Keratinocyte (primary cell): ENCODE data around the gene HOXB9. TPM values are rescaled to one million over a fixed set of nuclear protein-coding genes. Genes with fewer than 3 reads are reported as not detected.

Experiments used
- DNase-seq: peaks from one replicate; pipeline ENCODE4 v3.0.0-alpha.2; 2011; ENCODE audit warnings: low read depth, missing footprints, low spot score
- FAIRE-seq: peaks from 2 replicates; lab custom pipeline; 2011; peaks lifted over from hg19 to GRCh38; lab: Jason Lieb, UNC
- H2AFZ ChIP-seq: 2 replicates; pipeline ENCODE4 v1.6.0; 2012; ENCODE audit warnings: low read length, control low read depth, inconsistent platforms; ENCODE audit not compliant: control insufficient read depth
- H3K27ac ChIP-seq: 2 replicates; pipeline ENCODE4 v1.5.1; 2011; ENCODE audit warnings: low read length; ENCODE audit not compliant: control insufficient read depth, insufficient read depth
- H3K27me3 ChIP-seq: 3 replicates; pipeline ENCODE4 v1.6.0; 2011; ENCODE audit warnings: low read length; ENCODE audit not compliant: control insufficient read depth, insufficient read depth; ENCODE audit errors: extremely low read depth
- H3K36me3 ChIP-seq, 2 experiments: 2 replicates in 1 of 2; 3 replicates in 1 of 2; pipeline ENCODE4 v1.5.1; 2011; ENCODE audit warnings: low read length in 2 of 2, mild to moderate bottlenecking in 1 of 2; ENCODE audit not compliant: control insufficient read depth in 2 of 2, insufficient read depth in 2 of 2; ENCODE audit errors: extremely low read depth in 1 of 2
- H3K4me1 ChIP-seq: 3 replicates; pipeline ENCODE4 v1.5.1; 2011; ENCODE audit warnings: low read length; ENCODE audit not compliant: control insufficient read depth, insufficient read depth; ENCODE audit errors: extremely low read depth
- H3K4me2 ChIP-seq: 3 replicates; pipeline ENCODE4 v1.6.0; 2011; ENCODE audit warnings: low read depth, low read length; ENCODE audit not compliant: control insufficient read depth, insufficient read depth; ENCODE audit errors: extremely low read depth
- H3K4me3 ChIP-seq, 3 experiments: fragments of 200-600 bp in 1 of 3; sonication (generic) in 1 of 3; 2 replicates in 2 of 3; 3 replicates in 1 of 3; pipeline ENCODE4 v1.5.1; 2011 to 2016; ENCODE audit warnings: low read length in 3 of 3, mild to moderate bottlenecking in 3 of 3, control low read depth in 2 of 3, inconsistent platforms in 1 of 3, low read depth in 1 of 3, mixed read lengths in 1 of 3, mixed run types in 1 of 3, moderate library complexity in 1 of 3; ENCODE audit not compliant: control insufficient read depth in 2 of 3, insufficient read depth in 2 of 3; ENCODE audit errors: extremely low read depth in 1 of 3
- H3K79me2 ChIP-seq: 2 replicates; pipeline ENCODE4 v1.6.0; 2012; ENCODE audit warnings: low read length; ENCODE audit not compliant: control insufficient read depth, insufficient read depth
- H3K9ac ChIP-seq: 3 replicates; pipeline ENCODE4 v1.6.0; 2011; ENCODE audit warnings: low read length; ENCODE audit not compliant: control insufficient read depth, insufficient read depth; ENCODE audit errors: extremely low read depth
- H3K9me1 ChIP-seq: 3 replicates; pipeline ENCODE4 v1.6.0; 2011; ENCODE audit warnings: low read length; ENCODE audit not compliant: control insufficient read depth, insufficient read depth; ENCODE audit errors: extremely low read depth
- H3K9me3 ChIP-seq: 2 replicates; pipeline ENCODE4 v1.5.1; 2012; ENCODE audit warnings: low read depth, low read length; ENCODE audit not compliant: control insufficient read depth
- H4K20me1 ChIP-seq: 3 replicates; pipeline ENCODE4 v1.6.0; 2011; ENCODE audit warnings: low read length; ENCODE audit not compliant: control insufficient read depth, insufficient read depth; ENCODE audit errors: extremely low read depth
- CTCF ChIP-seq, 3 experiments: IDR thresholded peaks in 1 of 3; conservative IDR thresholded peaks in 1 of 3; optimal IDR thresholded peaks in 1 of 3; 2 replicates in 2 of 3; 3 replicates in 1 of 3; pipeline versions ENCODE3 to v1.5.1; 2011; ENCODE audit warnings: low read length in 3 of 3, mild to moderate bottlenecking in 3 of 3, moderate library complexity in 2 of 3, control low read depth in 1 of 3, inconsistent platforms in 1 of 3; ENCODE audit not compliant: insufficient read depth in 2 of 3; ENCODE audit errors: extremely low read depth in 1 of 3
- EZH2 ChIP-seq: IDR thresholded peaks from one replicate; pipeline ENCODE4 v1.6.1; 2012; ENCODE audit warnings: inconsistent platforms, mild to moderate bottlenecking, low read length, moderate library complexity
- dilution Hi-C: fragments of 300-500 bp; cut with MboI; formaldehyde crosslinking; loops from one replicate; pipeline ENCODE4 v1.7.0; 2020; ENCODE audit warnings: low sequenced_read_pairs; ENCODE audit not compliant: extremely low pct_ligation_motif_present
- polyA plus RNA-seq, 5 experiments: library from polyadenylated mRNA; depleted of rRNA in 3 of 5; stranded (reverse) in 3 of 5; stranded (forward) in 1 of 5; unstranded in 1 of 5; fragments of >200 nt; gene quantifications; 1 replicate in 1 of 5; 2 replicates in 3 of 5; 3 replicates in 1 of 5; pipeline versions ENCODE4 v1.2.1 to v1.2.3, GENCODE V29; 2011 to 2012; ENCODE audit warnings: missing spikeins in 2 of 5, low read depth in 1 of 5, low replicate concordance in 1 of 5

The HOXB9 gene
- polyA plus RNA-seq, 1 donor (not counting 4 experiments of a cell fraction or from before 2014, with no cell fraction given), result 0.03 TPM

GRCh38 chr17:48639136-48639535, 13.0 kb upstream of the HOXB9 start:
- FAIRE-seq, result no peak
- H2AFZ ChIP-seq, result no peak overlapping the region
- peaks cover 100% of the 10 kb centered on the region for H3K27me3 ChIP-seq
- no peak overlapping the region for H3K4me2 ChIP-seq
- no peak for DNase-seq
- no peaks in the 10 kb centered on the region for H3K9me1 ChIP-seq
- no peak overlapping the region for H3K4me3 ChIP-seq
- no peaks in the 10 kb centered on the region for H3K4me1 ChIP-seq
- H3K79me2 ChIP-seq, result no peaks in the 10 kb centered on the region
- peaks cover 8% of the 10 kb centered on the region for H4K20me1 ChIP-seq
- no peak overlapping the region for H3K27ac ChIP-seq
- H3K9me3 ChIP-seq, result no peaks in the 10 kb centered on the region
- TF ChIP-seq CTCF (optimal IDR thresholded peaks at IDR 0.05 in 1 of 3, IDR thresholded peaks at IDR 0.05 in 1 of 3, conservative IDR thresholded peaks at IDR 0.05 in 1 of 3; ENCODE audit: extremely low read depth in 1 of 3, insufficient read depth in 2 of 3, low read length in 3 of 3) (no peak), EZH2 (no peak)
- dilution Hi-C loops, result no loop called here
- H3K9ac ChIP-seq, result no peak overlapping the region
- no peaks in the 10 kb centered on the region for H3K36me3 ChIP-seq

GRCh38 chr17:48637323-48638260, 11.4 kb upstream of the HOXB9 start:
- Histone ChIP-seq H3K9ac (no peak overlapping the region), H3K4me1 (no peaks in the 10 kb centered on the region), H3K9me3 (no peaks in the 10 kb centered on the region), H2AFZ (no peak overlapping the region), H3K36me3 (no peaks in the 10 kb centered on the region), H3K4me2 (peak overlapping the region; percentile 6), H4K20me1 (peaks cover 6% of the 10 kb centered on the region), H3K27me3 (peaks cover 100% of the 10 kb centered on the region), H3K27ac (no peak overlapping the region), H3K4me3 (no peak overlapping the region), H3K79me2 (no peaks in the 10 kb centered on the region), H3K9me1 (no peaks in the 10 kb centered on the region)
- FAIRE-seq (no peak), DNase-seq (peak; percentile 23)
- TF ChIP-seq CTCF (optimal IDR thresholded peaks at IDR 0.05 in 1 of 3, IDR thresholded peaks at IDR 0.05 in 1 of 3, conservative IDR thresholded peaks at IDR 0.05 in 1 of 3; ENCODE audit: extremely low read depth in 1 of 3, insufficient read depth in 2 of 3, low read length in 3 of 3), result no peak
- peak; percentile 25 for TF ChIP-seq EZH2
- dilution Hi-C loops, result no loop called here
